ENCODE data around the gene GAB1.

GRCh38 chr4:143302536-143302935 is 34.1 kb upstream of the GAB1 start:
- TF ChIP-seq CTCF (IDR thresholded peaks at IDR 0.05) = no peak
- TF ChIP-seq EP300 (IDR thresholded peaks at IDR 0.05) = no peak
- no peak for TF ChIP-seq POLR2A (IDR thresholded peaks at IDR 0.05)
